Neural cell (in vitro differentiated cells): ENCODE results near the gene TAP1. TPM values are rescaled to one million over a fixed set of nuclear protein-coding genes. Genes with fewer than 3 reads are reported as not detected.

ENCODE experiments used
- H2AFZ ChIP-seq: fragments of 200-600, 300-800 bp; sonication (generic), shearing (Covaris generic); 2 replicates; pipeline ENCODE4 v1.6.0; 2014; ENCODE audit warnings: low read depth, mild to moderate bottlenecking, antibody characterized with exemption, low read length, moderate library complexity
- H3F3A ChIP-seq: fragments of 200-600 bp; shearing (Covaris generic); 2 replicates; pipeline ENCODE4 v1.6.1; 2016; ENCODE audit warnings: mild to moderate bottlenecking, moderate library complexity, mixed read lengths, antibody characterized with exemption, low read length; ENCODE audit not compliant: insufficient read depth, poor library complexity, severe bottlenecking
- H3K27ac ChIP-seq: fragments of 200-600, 300-800 bp; sonication (generic), shearing (Covaris generic); 2 replicates; pipeline ENCODE4 v1.5.1; 2014; ENCODE audit warnings: mild to moderate bottlenecking, low read length, moderate library complexity
- H3K27me3 ChIP-seq: fragments of 300-800, 200-600 bp; sonication (generic), shearing (Covaris generic); 2 replicates; pipeline ENCODE4 v1.6.0; 2014; ENCODE audit warnings: mild to moderate bottlenecking, low read depth, low read length, moderate library complexity; ENCODE audit not compliant: insufficient read depth
- H3K36me3 ChIP-seq: fragments of 300-800, 200-600 bp; sonication (generic), shearing (Covaris generic); 2 replicates; pipeline ENCODE4 v1.5.1; 2014; ENCODE audit warnings: mild to moderate bottlenecking, antibody characterized with exemption, low read length, moderate library complexity; ENCODE audit not compliant: insufficient read depth
- H3K4me2 ChIP-seq: fragments of 300-800, 200-600 bp; sonication (generic), shearing (Covaris generic); 2 replicates; pipeline ENCODE4 v1.6.0; 2014; ENCODE audit warnings: mild to moderate bottlenecking, low read length
- H3K4me3 ChIP-seq: fragments of 300-800, 200-600 bp; sonication (generic), shearing (Covaris generic); 2 replicates; pipeline ENCODE4 v1.5.1; 2014; ENCODE audit warnings: mild to moderate bottlenecking, low read length, moderate library complexity
- H3K79me2 ChIP-seq: fragments of 200-600 bp; shearing (Covaris generic); replicated peaks from 2 replicates; pipeline ENCODE4 v1.6.0; 2014; ENCODE audit warnings: mild to moderate bottlenecking, low read length, moderate library complexity; ENCODE audit not compliant: insufficient read depth
- H3K9ac ChIP-seq: fragments of 300-800, 200-600 bp; sonication (generic), shearing (Covaris generic); 2 replicates; pipeline ENCODE4 v1.6.1; 2016; ENCODE audit warnings: mild to moderate bottlenecking, low read length, mixed read lengths
- H3K9me2 ChIP-seq: fragments of 200-600 bp; shearing (Covaris generic); 2 replicates; pipeline ENCODE4 v1.6.1; 2016; ENCODE audit warnings: mild to moderate bottlenecking, low read length, mixed read lengths; ENCODE audit not compliant: insufficient read depth
- H3K9me3 ChIP-seq: fragments of 200-600, 300-800 bp; sonication (generic), shearing (Covaris generic); 2 replicates; pipeline ENCODE4 v1.6.1; 2016; ENCODE audit warnings: mild to moderate bottlenecking, mixed run types, low read length, moderate library complexity, mixed read lengths
- H4K20me1 ChIP-seq: fragments of 200-600 bp; shearing (Covaris generic); 2 replicates; pipeline ENCODE4 v1.6.1; 2016; ENCODE audit warnings: mild to moderate bottlenecking, mixed run types; ENCODE audit not compliant: insufficient read depth
- CTCF ChIP-seq: fragments of 450-650 bp; IDR thresholded peaks from 2 replicates; pipeline ENCODE4 v1.5.1; 2014; ENCODE audit warnings: antibody characterized with exemption, mild to moderate bottlenecking, moderate library complexity; ENCODE audit not compliant: poor library complexity, severe bottlenecking
- EP300 ChIP-seq: fragments of 450-650 bp; conservative IDR thresholded peaks from 2 replicates; pipeline ENCODE4 v1.6.1; 2014; ENCODE audit warnings: antibody characterized with exemption, mild to moderate bottlenecking, moderate library complexity; ENCODE audit not compliant: poor library complexity, severe bottlenecking
- EZH2 ChIP-seq: fragments of 200-600, 300-800 bp; shearing (Covaris generic), sonication (generic); IDR thresholded peaks from 2 replicates; pipeline ENCODE4 v1.6.1; 2014; ENCODE audit warnings: antibody characterized with exemption, low read length, borderline replicate concordance, mild to moderate bottlenecking; ENCODE audit not compliant: insufficient read depth, poor library complexity, severe bottlenecking
- MXI1 ChIP-seq: fragments of 450-650 bp; conservative IDR thresholded peaks from 2 replicates; pipeline ENCODE4 v1.6.1; 2014; ENCODE audit warnings: antibody characterized with exemption, mild to moderate bottlenecking; ENCODE audit not compliant: poor library complexity, severe bottlenecking
- POLR2AphosphoS5 ChIP-seq: IDR thresholded peaks from 2 replicates; pipeline ENCODE4 v1.6.1; 2012
- RAD21 ChIP-seq: fragments of 450-650 bp; conservative IDR thresholded peaks from 2 replicates; pipeline ENCODE4 v1.6.1; 2014; ENCODE audit warnings: antibody characterized with exemption, mild to moderate bottlenecking, moderate library complexity
- REST ChIP-seq: IDR thresholded peaks from 2 replicates; pipeline ENCODE4 v1.6.1; 2012; ENCODE audit warnings: borderline replicate concordance
- SMC3 ChIP-seq: fragments of 450-650 bp; conservative IDR thresholded peaks from 2 replicates; pipeline ENCODE4 v1.6.1; 2014; ENCODE audit warnings: antibody characterized with exemption, mild to moderate bottlenecking, moderate library complexity; ENCODE audit not compliant: poor library complexity
- TAF1 ChIP-seq: IDR thresholded peaks from 2 replicates; pipeline ENCODE4 v1.6.1; 2012; ENCODE audit warnings: low read depth
- polyA plus RNA-seq: library from polyadenylated mRNA; depleted of rRNA; stranded (reverse); fragments of >200 nt; gene quantifications from 2 replicates; pipeline ENCODE4 v1.2.3, GENCODE V29; 2014

The TAP1 gene
- polyA plus RNA-seq, 1 donor from 2014 or later, result not detected

GRCh38 chr6:32842690-32843089 is 10.8 kb downstream of the TAP1 start:
- Histone ChIP-seq H3K9me2 (no peaks in the 10 kb centered on the region), H4K20me1 (no peaks in the 10 kb centered on the region), H3K27me3 (peaks cover 42% of the 10 kb centered on the region), H3K4me2 (no peak overlapping the region), H3K79me2 (no peaks in the 10 kb centered on the region), H3K9me3 (no peaks in the 10 kb centered on the region), H3K4me3 (no peak overlapping the region), H3F3A (no peaks in the 10 kb centered on the region), H3K27ac (no peak overlapping the region), H2AFZ (no peak overlapping the region), H3K36me3 (no peaks in the 10 kb centered on the region), H3K9ac (no peak overlapping the region)
- no peak for TF ChIP-seq EZH2
- no peak for TF ChIP-seq RAD21
- TF ChIP-seq CTCF, result no peak
- no peak for TF ChIP-seq SMC3
- TF ChIP-seq POLR2AphosphoS5, result no peak
- TF ChIP-seq TAF1, result no peak
- TF ChIP-seq MXI1, result no peak
- no peak for TF ChIP-seq REST
- TF ChIP-seq EP300, result no peak

- Histone ChIP-seq H3F3A (no peaks in the 10 kb centered on the region), H2AFZ (no peak overlapping the region), H3K27me3 (peaks cover 42% of the 10 kb centered on the region), H3K27ac (no peak overlapping the region), H3K9me3 (no peaks in the 10 kb centered on the region), H3K36me3 (no peaks in the 10 kb centered on the region), H3K9ac (no peak overlapping the region), H4K20me1 (no peaks in the 10 kb centered on the region), H3K4me3 (no peak overlapping the region), H3K9me2 (no peaks in the 10 kb centered on the region), H3K4me2 (no peak overlapping the region), H3K79me2 (no peaks in the 10 kb centered on the region)
- TF ChIP-seq REST, result no peak
- TF ChIP-seq MXI1, result no peak
- no peak for TF ChIP-seq CTCF
- no peak for TF ChIP-seq POLR2AphosphoS5
- TF ChIP-seq TAF1, result no peak
- TF ChIP-seq RAD21, result no peak
- TF ChIP-seq SMC3, result no peak
- no peak for TF ChIP-seq EP300
- TF ChIP-seq EZH2, result no peak
Observed at GRCh38 chr6:32842021-32842650, 11.4 kb downstream of the TAP1 start.
